KMS-11 (cell line): Measurements from ENCODE around the gene TMEM43.

Experiments
- H2AFZ ChIP-seq: fragments of 200-600 bp; sonication (generic); 2 replicates; pipeline ENCODE4 v1.6.1; 2016; ENCODE audit warnings: antibody characterized with exemption, mixed run types, low read depth
- H3K27ac ChIP-seq: fragments of 200-600 bp; sonication (generic); 2 replicates; pipeline ENCODE4 v1.6.1; 2016; ENCODE audit warnings: mild to moderate bottlenecking, mixed run types
- H3K27me3 ChIP-seq: fragments of 200-600 bp; sonication (generic); 2 replicates; pipeline ENCODE4 v1.6.1; 2017; ENCODE audit warnings: mild to moderate bottlenecking, low read depth, mixed run types, moderate library complexity; ENCODE audit not compliant: insufficient read depth
- H3K36me3 ChIP-seq: fragments of 200-600 bp; sonication (generic); 2 replicates; pipeline ENCODE4 v1.6.1; 2017; ENCODE audit warnings: mild to moderate bottlenecking, mixed run types; ENCODE audit not compliant: insufficient read depth
- H3K4me1 ChIP-seq: fragments of 200-600 bp; sonication (generic); 2 replicates; pipeline ENCODE4 v1.6.1; 2016; ENCODE audit warnings: mild to moderate bottlenecking, low read depth, mixed run types; ENCODE audit not compliant: poor library complexity, severe bottlenecking
- H3K4me2 ChIP-seq: fragments of 200-600 bp; sonication (generic); 2 replicates; pipeline ENCODE4 v1.7.0; 2016; ENCODE audit warnings: mild to moderate bottlenecking, mixed run types
- H3K4me3 ChIP-seq: fragments of 200-600 bp; sonication (generic); IDR thresholded peaks from 2 replicates; pipeline ENCODE4 v1.6.1; 2017; ENCODE audit warnings: low read depth, low read length, mixed read lengths; ENCODE audit not compliant: insufficient read depth
- H3K79me2 ChIP-seq: fragments of 200-600 bp; sonication (generic); 2 replicates; pipeline ENCODE4 v1.6.1; 2016; ENCODE audit warnings: low read depth, mixed run types; ENCODE audit not compliant: insufficient read depth
- H3K9ac ChIP-seq: fragments of 200-600 bp; sonication (generic); 2 replicates; pipeline ENCODE4 v1.6.1; 2016; ENCODE audit warnings: mild to moderate bottlenecking, mixed run types
- H4K20me1 ChIP-seq: fragments of 200-600 bp; sonication (generic); 2 replicates; pipeline ENCODE4 v1.6.1; 2016; ENCODE audit warnings: mild to moderate bottlenecking, mixed run types; ENCODE audit not compliant: insufficient read depth
- CTCF ChIP-seq: fragments of 200-600 bp; sonication (generic); conservative IDR thresholded peaks from 2 replicates; pipeline ENCODE4 v1.6.1; 2017; ENCODE audit warnings: low read depth, mild to moderate bottlenecking, antibody characterized with exemption, low read length, moderate library complexity, mixed read lengths

TMEM43 gene

GRCh38 chr3:14126887-14127505 lies 2.1 kb downstream of the TMEM43 start:
- H3K4me3 ChIP-seq = no peak overlapping the region
- TF ChIP-seq CTCF = no peak
- peak overlapping the region; percentile 68; the same call in 1 of the 2 replicates for H3K4me2 ChIP-seq
- H3K9ac ChIP-seq = no peak overlapping the region
- H3K79me2 ChIP-seq = peaks cover 50% of the 10 kb centered on the region
- peaks cover 15% of the 10 kb centered on the region for H3K4me1 ChIP-seq
- H3K27me3 ChIP-seq = no peaks in the 10 kb centered on the region
- no peaks in the 10 kb centered on the region for H4K20me1 ChIP-seq
- no peak overlapping the region for H3K27ac ChIP-seq
- H2AFZ ChIP-seq = no peak overlapping the region
- no peaks in the 10 kb centered on the region for H3K36me3 ChIP-seq

GRCh38 chr3:14127516-14128161 lies 2.8 kb downstream of the TMEM43 start:
- H3K27me3 ChIP-seq = no peaks in the 10 kb centered on the region
- H3K4me2 ChIP-seq = no peak overlapping the region
- TF ChIP-seq CTCF = no peak

GRCh38 chr3:14128724-14129123 lies 3.9 kb downstream of the TMEM43 start:
- Histone ChIP-seq H4K20me1 (no peaks in the 10 kb centered on the region), H3K9ac (no peak overlapping the region), H3K4me1 (peaks cover 2% of the 10 kb centered on the region), H3K79me2 (peaks cover 41% of the 10 kb centered on the region), H3K4me2 (no peak overlapping the region), H3K27me3 (no peaks in the 10 kb centered on the region), H3K4me3 (no peak overlapping the region), H2AFZ (no peak overlapping the region), H3K27ac (no peak overlapping the region), H3K36me3 (no peaks in the 10 kb centered on the region)
- no peak for TF ChIP-seq CTCF

More at GRCh38 chr3:14127516-14128161, 2.8 kb downstream of the TMEM43 start:
- Histone ChIP-seq H3K79me2 (peaks cover 50% of the 10 kb centered on the region), H3K4me3 (no peak overlapping the region), H3K4me1 (peaks cover 9% of the 10 kb centered on the region), H4K20me1 (no peaks in the 10 kb centered on the region), H2AFZ (no peak overlapping the region), H3K27ac (no peak overlapping the region), H3K36me3 (no peaks in the 10 kb centered on the region), H3K9ac (no peak overlapping the region)

GRCh38 chr3:14129296-14129695 lies 4.4 kb downstream of the TMEM43 start:
- Histone ChIP-seq H4K20me1 (no peaks in the 10 kb centered on the region), H3K36me3 (no peaks in the 10 kb centered on the region)

More at GRCh38 chr3:14129296-14129695, 4.4 kb downstream of the TMEM43 start:
- Histone ChIP-seq H3K9ac (no peak overlapping the region), H3K4me1 (peaks cover 2% of the 10 kb centered on the region), H3K4me2 (no peak overlapping the region), H3K79me2 (peaks cover 36% of the 10 kb centered on the region), H3K27ac (no peak overlapping the region), H3K4me3 (no peak overlapping the region), H2AFZ (no peak overlapping the region), H3K27me3 (no peaks in the 10 kb centered on the region)
- TF ChIP-seq CTCF = no peak
